Endothelial cell of umbilical vein (primary cell): Measurements from ENCODE around the gene PLEKHO1. TPM values are rescaled to one million over a fixed set of nuclear protein-coding genes. Genes with fewer than 3 reads are reported as not detected.

ENCODE experiments used
- BruUV-seq: library from RNA; stranded (reverse); fragments of 400-500 nt; replicated peaks from 2 replicates; lab custom pipeline; 2021; lab: Mats Ljungman, UMichigan
- CTCF ChIA-PET: fragments of 300-600, 350-600 bp; sonication (Branson Sonifier 250); formaldehyde crosslinking; loops from one replicate; lab custom pipeline; 2021; ENCODE audit warnings: antibody characterized with exemption, inconsistent platforms; lab: Charles Lee
- POLR2A ChIA-PET: fragments of 300-600, 350-600 bp; sonication (Branson Sonifier 250); formaldehyde crosslinking; loops from one replicate; lab custom pipeline; 2021; ENCODE audit warnings: antibody characterized with exemption, inconsistent platforms; lab: Charles Lee
- DNase-seq: peaks from one replicate; pipeline ENCODE4 v3.0.0-alpha.2; 2011; ENCODE audit warnings: low read depth, low spot score
- FAIRE-seq: peaks from 2 replicates; lab custom pipeline; 2011; peaks lifted over from hg19 to GRCh38; lab: Jason Lieb, UNC
- H2AFZ ChIP-seq: 2 replicates; pipeline ENCODE4 v1.6.0; 2012; ENCODE audit warnings: low read depth, low read length, control low read depth, inconsistent platforms
- H3K27ac ChIP-seq: 2 replicates; pipeline ENCODE4 v1.5.1; 2011; ENCODE audit warnings: low read depth, mild to moderate bottlenecking, control low read depth, low read length, moderate library complexity; ENCODE audit not compliant: insufficient read depth
- H3K27me3 ChIP-seq, 2 experiments: 2 replicates each; pipeline versions ENCODE4 v1.6.0 to v1.6.1; 2011; ENCODE audit warnings: low read length in 2 of 2, mixed read lengths in 1 of 2; ENCODE audit not compliant: control insufficient read depth in 2 of 2, insufficient read depth in 2 of 2
- H3K36me3 ChIP-seq, 2 experiments: 2 replicates in 1 of 2; 3 replicates in 1 of 2; pipeline ENCODE4 v1.5.1; 2011; ENCODE audit warnings: low read length in 2 of 2, mild to moderate bottlenecking in 1 of 2, moderate library complexity in 1 of 2; ENCODE audit not compliant: control insufficient read depth in 2 of 2, insufficient read depth in 2 of 2; ENCODE audit errors: extremely low read depth in 1 of 2
- H3K4me1 ChIP-seq: 3 replicates; pipeline ENCODE4 v1.5.1; 2011; ENCODE audit warnings: mild to moderate bottlenecking, low read length; ENCODE audit not compliant: control insufficient read depth, insufficient read depth; ENCODE audit errors: extremely low read depth
- H3K4me2 ChIP-seq: 2 replicates; pipeline ENCODE4 v1.6.1; 2011; ENCODE audit warnings: low read length, control low read depth, mixed read lengths; ENCODE audit not compliant: insufficient read depth
- H3K4me3 ChIP-seq, 3 experiments: fragments of 200-600 bp in 1 of 3; sonication (generic), shearing (Covaris generic) in 1 of 3; replicated peaks in 1 of 3; 2 replicates each; pipeline ENCODE4 v1.5.1; 2011 to 2016; ENCODE audit warnings: control low read depth in 3 of 3, low read length in 3 of 3, mild to moderate bottlenecking in 2 of 3, inconsistent platforms in 1 of 3, low read depth in 1 of 3, moderate library complexity in 1 of 3; ENCODE audit not compliant: insufficient read depth in 1 of 3
- H3K79me2 ChIP-seq: 2 replicates; pipeline ENCODE4 v1.6.0; 2012; ENCODE audit warnings: low read length, inconsistent platforms; ENCODE audit not compliant: control insufficient read depth, insufficient read depth
- H3K9ac ChIP-seq: replicated peaks from 2 replicates; pipeline ENCODE3; 2011; ENCODE audit warnings: low read length, control low read depth; ENCODE audit not compliant: insufficient read depth; ENCODE audit errors: extremely low read depth
- H3K9me1 ChIP-seq: replicated peaks from 3 replicates; pipeline ENCODE4 v1.6.0; 2011; ENCODE audit warnings: mild to moderate bottlenecking, low read length; ENCODE audit not compliant: control insufficient read depth, insufficient read depth; ENCODE audit errors: extremely low read depth
- H3K9me3 ChIP-seq: replicated peaks from 2 replicates; pipeline ENCODE4 v1.5.1; 2012; ENCODE audit warnings: low read length, inconsistent platforms; ENCODE audit not compliant: control insufficient read depth, insufficient read depth
- H4K20me1 ChIP-seq: replicated peaks from 2 replicates; pipeline ENCODE3; 2011; ENCODE audit warnings: mild to moderate bottlenecking, low read length; ENCODE audit not compliant: control insufficient read depth, insufficient read depth; ENCODE audit errors: extremely low read depth
- EZH2 ChIP-seq: IDR thresholded peaks from 2 replicates; pipeline ENCODE4 v1.6.1; 2012; ENCODE audit warnings: borderline replicate concordance, low read depth, mild to moderate bottlenecking, moderate library complexity, low read length, inconsistent platforms; ENCODE audit not compliant: severe bottlenecking
- FOS ChIP-seq: IDR thresholded peaks from 2 replicates; pipeline ENCODE4 v1.6.1; 2011; ENCODE audit warnings: mild to moderate bottlenecking, low read length, moderate library complexity, borderline replicate concordance; ENCODE audit not compliant: insufficient read depth
- GATA2 ChIP-seq: IDR thresholded peaks from 2 replicates; pipeline ENCODE4 v1.7.0; 2011; ENCODE audit warnings: low read depth, mild to moderate bottlenecking, moderate library complexity, mixed read lengths, low read length; ENCODE audit not compliant: insufficient read length, insufficient read depth
- JUN ChIP-seq: IDR thresholded peaks from 2 replicates; pipeline ENCODE4 v1.6.1; 2011; ENCODE audit warnings: borderline replicate concordance, low read depth; ENCODE audit not compliant: insufficient read length, insufficient read depth
- MYC ChIP-seq: IDR thresholded peaks from one replicate; pipeline ENCODE4 v1.6.1; 2011; ENCODE audit warnings: mild to moderate bottlenecking, low read depth, low read length
- POLR2A ChIP-seq: IDR thresholded peaks from 2 replicates; pipeline ENCODE4 v1.6.1; 2012; ENCODE audit warnings: low read depth, mild to moderate bottlenecking, control low read depth, low read length
- POLR2AphosphoS5 ChIP-seq: IDR thresholded peaks from 2 replicates; pipeline ENCODE4 v1.6.1; 2012; ENCODE audit warnings: low read depth, mild to moderate bottlenecking, control low read depth, low read length, moderate library complexity; ENCODE audit not compliant: insufficient read depth
- dilution Hi-C: fragments of 300-500 bp; cut with MboI; formaldehyde crosslinking; loops from one replicate; pipeline ENCODE4 v1.15.0; 2019; ENCODE audit warnings: low sequenced_read_pairs; ENCODE audit not compliant: extremely low pct_ligation_motif_present
- intact Hi-C: fragments of 100-400 bp; cut with micrococcal nuclease; formaldehyde crosslinking; loops from one replicate; pipeline ENCODE4 v1.10.0; 2022
- polyA plus RNA-seq, 4 experiments: library from polyadenylated mRNA; depleted of rRNA in 3 of 4; stranded (reverse) in 3 of 4; unstranded in 1 of 4; fragments of >200 nt; gene quantifications; 2 replicates each; pipeline versions ENCODE4 v1.2.1 to v1.2.3, GENCODE V29; 2011 to 2012; ENCODE audit warnings: missing spikeins in 1 of 4
- total RNA-seq: library from RNA; stranded (reverse); gene quantifications from 2 replicates; pipeline ENCODE4 v1.2.3, GENCODE V29; 2021
- TF ChIP-seq, protein P1 (sequence below), 2 donors: IDR thresholded peaks; 1 replicate in 1 of 2; 2 replicates in 1 of 2; pipeline ENCODE4 v1.5.1; 2011; ENCODE audit warnings: low read length in 2 of 2, mild to moderate bottlenecking in 2 of 2, moderate library complexity in 2 of 2, control low read depth in 1 of 2, inconsistent platforms in 1 of 2, low read depth in 1 of 2; ENCODE audit not compliant: insufficient read depth in 1 of 2; ENCODE audit errors: extremely low read depth in 1 of 2
- TF ChIP-seq, protein P2 (sequence below): IDR thresholded peaks from 2 replicates; pipeline ENCODE4 v1.6.1; 2011; ENCODE audit not compliant: insufficient read depth, insufficient read length

The PLEKHO1 gene
- total and polyA plus RNA-seq, 2 donors (not counting 3 experiments of a cell fraction or from before 2014, with no cell fraction given): 59.8 to 101 TPM

DNA sequence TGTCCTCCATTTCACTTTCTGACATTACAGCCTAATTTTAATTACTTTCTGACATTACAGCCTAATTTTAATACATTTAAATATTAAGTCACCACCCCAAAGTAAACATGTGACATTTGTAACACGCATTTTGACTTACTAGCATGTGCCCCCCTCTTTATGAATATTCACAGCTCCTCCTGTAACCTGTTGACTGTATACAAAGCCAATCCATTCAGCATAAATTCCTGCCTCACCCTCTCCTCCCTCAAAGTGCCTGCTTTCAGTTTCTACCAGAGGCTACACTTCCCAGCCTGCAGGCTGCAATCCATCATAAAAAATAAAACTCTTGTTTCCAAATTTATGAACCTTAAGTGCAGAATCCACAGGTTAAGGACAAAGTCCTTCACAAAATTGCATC lies 46.7 kb downstream of the PLEKHO1 start:
- H3K36me3 ChIP-seq: no peaks in the 10 kb centered on the region

More for the DNA sequence above, 46.7 kb downstream of the PLEKHO1 start:
- no peaks in the 10 kb centered on the region for H3K9me1 ChIP-seq
- no peaks in the 10 kb centered on the region for H4K20me1 ChIP-seq
- no peaks in the 10 kb centered on the region for H3K79me2 ChIP-seq
- DNase-seq (no peak), FAIRE-seq (no peak)
- no peak overlapping the region for H2AFZ ChIP-seq
- H3K4me3 ChIP-seq: no peak overlapping the region
- H3K9me3 ChIP-seq: no peaks in the 10 kb centered on the region
- intact Hi-C loops: no loop called here
- dilution Hi-C loops: no loop called here
- no peaks in the 10 kb centered on the region for H3K4me1 ChIP-seq
- H3K27me3 ChIP-seq: peaks cover 0 to 9% of the 10 kb centered on the region in 2 experiments
- ChIA-PET POLR2A (no interaction called here), CTCF (interaction anchor here (4.5 kb wide), 1 partner anchor 9 kb away, joined by 31 read pairs; no protein-coding TSS in a partner anchor)
- H3K27ac ChIP-seq: no peak overlapping the region
- BruUV-seq: no TSS peak
- H3K4me2 ChIP-seq: no peak overlapping the region
- no peak for TF ChIP-seq JUN
- TF ChIP-seq POLR2A: no peak
- no peak for TF ChIP-seq EZH2
- TF ChIP-seq, protein P1, sequence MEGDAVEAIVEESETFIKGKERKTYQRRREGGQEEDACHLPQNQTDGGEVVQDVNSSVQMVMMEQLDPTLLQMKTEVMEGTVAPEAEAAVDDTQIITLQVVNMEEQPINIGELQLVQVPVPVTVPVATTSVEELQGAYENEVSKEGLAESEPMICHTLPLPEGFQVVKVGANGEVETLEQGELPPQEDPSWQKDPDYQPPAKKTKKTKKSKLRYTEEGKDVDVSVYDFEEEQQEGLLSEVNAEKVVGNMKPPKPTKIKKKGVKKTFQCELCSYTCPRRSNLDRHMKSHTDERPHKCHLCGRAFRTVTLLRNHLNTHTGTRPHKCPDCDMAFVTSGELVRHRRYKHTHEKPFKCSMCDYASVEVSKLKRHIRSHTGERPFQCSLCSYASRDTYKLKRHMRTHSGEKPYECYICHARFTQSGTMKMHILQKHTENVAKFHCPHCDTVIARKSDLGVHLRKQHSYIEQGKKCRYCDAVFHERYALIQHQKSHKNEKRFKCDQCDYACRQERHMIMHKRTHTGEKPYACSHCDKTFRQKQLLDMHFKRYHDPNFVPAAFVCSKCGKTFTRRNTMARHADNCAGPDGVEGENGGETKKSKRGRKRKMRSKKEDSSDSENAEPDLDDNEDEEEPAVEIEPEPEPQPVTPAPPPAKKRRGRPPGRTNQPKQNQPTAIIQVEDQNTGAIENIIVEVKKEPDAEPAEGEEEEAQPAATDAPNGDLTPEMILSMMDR (IDR thresholded peaks at IDR 0.05; ENCODE audit: extremely low read depth in 1 of 2, insufficient read depth in 1 of 2, low read depth in 1 of 2, low read length in 2 of 2): no peak
- TF ChIP-seq FOS: no peak
- TF ChIP-seq MYC: no peak
- TF ChIP-seq GATA2: no peak
- no peak for TF ChIP-seq POLR2AphosphoS5
- TF ChIP-seq, protein P2, sequence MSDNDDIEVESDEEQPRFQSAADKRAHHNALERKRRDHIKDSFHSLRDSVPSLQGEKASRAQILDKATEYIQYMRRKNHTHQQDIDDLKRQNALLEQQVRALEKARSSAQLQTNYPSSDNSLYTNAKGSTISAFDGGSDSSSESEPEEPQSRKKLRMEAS: no peak
- H3K9ac ChIP-seq: no peak overlapping the region
